Stimulated activated CD8-positive, alpha-beta memory T cell treated with anti-CD3 and anti-CD28 coated beads, Interleukin-7, amount 100 ng/mL, for 24 hours (primary cell): ENCODE measurements around the gene SPPL2C.
A peak's percentile ranks its signal among the peaks of the same experiment; 100 is the strongest.
"Not testable (repeated sequence)": the region's sequence is repeated elsewhere in the genome, so short reads cannot be mapped to it uniquely, and the experiment has no call there.

ENCODE experiments used
- DNase-seq: peaks from one replicate; pipeline ENCODE4 v3.0.0-alpha.2; 2020; ENCODE audit warnings: low read depth

Gene SPPL2C

GRCh38 chr17:45850011-45850410 is 5.3 kb downstream of the SPPL2C start:
- no peak for DNase-seq

- DNase-seq, result no peak
Measured at GRCh38 chr17:45850468-45850867, 5.8 kb downstream of the SPPL2C start.

GRCh38 chr17:45851022-45851421 is 6.3 kb downstream of the SPPL2C start:
- DNase-seq, result no peak

GRCh38 chr17:45851464-45851863 is 6.8 kb downstream of the SPPL2C start:
- no peak for DNase-seq

GRCh38 chr17:45851873-45852272 is 7.2 kb downstream of the SPPL2C start:
- no peak for DNase-seq

GRCh38 chr17:45852535-45853297 is 8.0 kb downstream of the SPPL2C start:
- DNase-seq, result peak; percentile 43

- DNase-seq, result no peak
Measured at GRCh38 chr17:45854209-45854608, 9.5 kb downstream of the SPPL2C start.

GRCh38 chr17:45855691-45856336 is 11.1 kb downstream of the SPPL2C start:
- DNase-seq, result no peak

GRCh38 chr17:45857977-45858708 is 13.5 kb downstream of the SPPL2C start:
- no peak for DNase-seq

GRCh38 chr17:45861165-45861564 is 16.5 kb downstream of the SPPL2C start:
- DNase-seq, result no peak

GRCh38 chr17:45862127-45862526 is 17.4 kb downstream of the SPPL2C start:
- DNase-seq, result not testable (repeated sequence)

- no peak for DNase-seq
Measured at GRCh38 chr17:45863857-45864654, 19.4 kb downstream of the SPPL2C start.

GRCh38 chr17:45867171-45867570 is 22.5 kb downstream of the SPPL2C start:
- DNase-seq, result no peak

- no peak for DNase-seq
Measured at GRCh38 chr17:45867702-45868101, 23.0 kb downstream of the SPPL2C start.

- DNase-seq, result no peak
Measured at GRCh38 chr17:45868276-45868675, 23.6 kb downstream of the SPPL2C start.

GRCh38 chr17:45869676-45870341 is 25.1 kb downstream of the SPPL2C start:
- no peak for DNase-seq

GRCh38 chr17:45870342-45870974 is 25.8 kb downstream of the SPPL2C start:
- no peak for DNase-seq

GRCh38 chr17:45871718-45872117 is 27.0 kb downstream of the SPPL2C start:
- no peak for DNase-seq

GRCh38 chr17:45873728-45874127 is 29.0 kb downstream of the SPPL2C start:
- DNase-seq, result no peak

- DNase-seq, result no peak
Measured at GRCh38 chr17:45874151-45874550, 29.5 kb downstream of the SPPL2C start.

GRCh38 chr17:45876539-45876938 is 31.9 kb downstream of the SPPL2C start:
- no peak for DNase-seq
